GM12864 (cell line): Measurements from ENCODE around the gene NPPB.

Experiments used
- DNase-seq: peaks from one replicate; pipeline ENCODE4 v3.0.0-alpha.2; 2011; ENCODE audit warnings: low read depth
- H3K4me3 ChIP-seq: 2 replicates; pipeline ENCODE4 v1.5.1; 2011; ENCODE audit warnings: mild to moderate bottlenecking, low read depth, low read length, control low read depth
- CTCF ChIP-seq: IDR thresholded peaks from 2 replicates; pipeline ENCODE4 v1.5.1; 2011; ENCODE audit warnings: low read depth, mild to moderate bottlenecking, moderate library complexity, low read length, control low read depth, inconsistent platforms; ENCODE audit errors: missing control alignments

The NPPB gene

GRCh38 chr1:11874624-11875023 is 15.9 kb upstream of the NPPB start:
- no peak for TF ChIP-seq CTCF
- H3K4me3 ChIP-seq: no peak overlapping the region
- no peak for DNase-seq

GRCh38 chr1:11874258-11874562 is 15.5 kb upstream of the NPPB start:
- no peak for DNase-seq
- no peak for TF ChIP-seq CTCF
- H3K4me3 ChIP-seq: no peak overlapping the region

GRCh38 chr1:11873395-11874257 is 14.9 kb upstream of the NPPB start:
- no peak for TF ChIP-seq CTCF
- no peak overlapping the region for H3K4me3 ChIP-seq
- DNase-seq: no peak

GRCh38 chr1:11872545-11872944 is 13.8 kb upstream of the NPPB start:
- no peak for DNase-seq
- no peak overlapping the region for H3K4me3 ChIP-seq
- TF ChIP-seq CTCF: no peak

- TF ChIP-seq CTCF: no peak
- H3K4me3 ChIP-seq: no peak overlapping the region
- DNase-seq: no peak
Measured at GRCh38 chr1:11869650-11870207, 11.0 kb upstream of the NPPB start.

GRCh38 chr1:11869104-11869503 is 10.4 kb upstream of the NPPB start:
- DNase-seq: no peak
- TF ChIP-seq CTCF: no peak
- no peak overlapping the region for H3K4me3 ChIP-seq
